Memory B cell (primary cell): ENCODE data around the gene COL1A1.

Experiments
- ATAC-seq: fragments of 150-1000 bp; cut with Tn5 transposase; 2 replicates; pipeline ENCODE4 v1.10.0; 2021; ENCODE audit warnings: low read depth, mild to moderate bottlenecking, moderate library complexity
- DNase-seq, 2 donors: peaks; one replicate each; pipeline ENCODE4 v3.0.0; 2022; ENCODE audit warnings: low spot score in 2 of 2
- H3K27ac Mint-ChIP-seq: one replicate; pipeline ENCODE4 v1.8.0; 2022; ENCODE audit warnings: mild to moderate bottlenecking, moderate library complexity, mixed read lengths
- H3K27me3 Mint-ChIP-seq: one replicate; pipeline ENCODE4 v1.8.0; 2022; ENCODE audit warnings: mixed read lengths
- H3K36me3 Mint-ChIP-seq: one replicate; pipeline ENCODE4 v1.8.0; 2022; ENCODE audit warnings: mild to moderate bottlenecking, mixed read lengths
- H3K4me1 Mint-ChIP-seq: one replicate; pipeline ENCODE4 v1.8.0; 2022; ENCODE audit warnings: mixed read lengths
- H3K4me3 Mint-ChIP-seq: one replicate; pipeline ENCODE4 v1.8.0; 2022; ENCODE audit warnings: mild to moderate bottlenecking, moderate library complexity, mixed read lengths
- H3K9me3 Mint-ChIP-seq: one replicate; pipeline ENCODE4 v1.8.0; 2022; ENCODE audit warnings: mixed read lengths

COL1A1 gene

DNA sequence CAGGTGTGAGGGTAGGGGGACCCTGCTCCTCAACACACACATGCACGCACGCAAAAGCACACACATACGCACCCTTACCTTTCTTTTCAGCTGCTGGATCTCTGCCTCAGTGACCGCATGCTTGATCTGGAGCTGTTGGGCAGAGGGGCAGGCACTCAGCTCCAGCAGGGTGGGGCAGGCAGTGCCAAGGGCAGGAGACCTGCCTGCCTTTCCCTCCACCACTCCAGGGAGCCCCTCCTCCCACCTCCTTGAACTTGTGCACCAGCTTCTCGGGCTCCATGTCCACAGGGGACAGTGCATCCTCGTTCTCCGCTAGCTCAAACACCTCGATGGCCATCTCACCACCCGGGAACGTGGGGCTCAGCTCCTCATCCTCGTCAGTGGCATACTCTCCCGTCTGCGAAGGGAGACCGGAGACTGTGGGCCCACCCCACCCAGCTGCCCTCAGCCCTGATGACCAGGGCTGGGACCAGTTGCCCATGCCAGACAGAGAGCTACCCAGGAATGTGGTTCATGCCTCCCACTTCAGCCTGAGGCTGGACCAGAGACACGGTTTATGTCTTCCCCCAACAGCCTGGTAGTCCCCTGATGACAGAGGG, 62.1 kb downstream of the COL1A1 start:
- H3K27ac Mint-ChIP-seq: peak overlapping the region; percentile 7
- no peak overlapping the region for H3K4me3 Mint-ChIP-seq
- H3K27me3 Mint-ChIP-seq: no peaks in the 10 kb centered on the region
- H3K4me1 Mint-ChIP-seq: peaks cover 58% of the 10 kb centered on the region
- no peak for ATAC-seq
- H3K36me3 Mint-ChIP-seq: peaks cover 52% of the 10 kb centered on the region
- no peaks in the 10 kb centered on the region for H3K9me3 Mint-ChIP-seq
- DNase-seq: no peak

DNA sequence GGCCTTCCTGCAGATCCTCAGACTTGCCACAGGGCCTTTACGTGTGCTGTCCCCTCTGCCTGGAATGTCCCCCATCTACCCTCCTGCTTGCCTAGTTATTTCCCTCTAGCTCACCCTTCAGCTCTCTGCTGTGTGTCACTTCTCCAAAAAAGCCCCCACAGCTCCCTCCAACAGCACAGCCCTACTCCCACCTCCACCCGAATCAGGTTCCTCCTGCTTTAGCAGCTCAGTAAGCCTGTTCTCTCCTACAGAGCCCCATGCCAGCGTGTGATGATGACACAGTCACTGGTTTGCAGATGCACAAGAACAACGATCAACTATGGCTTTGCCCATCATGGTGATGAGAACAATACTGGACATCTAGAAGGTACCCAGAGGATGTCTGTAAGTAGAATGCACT, 64.4 kb downstream of the COL1A1 start:
- Mint-ChIP-seq H3K36me3 (peaks cover 40% of the 10 kb centered on the region), H3K27me3 (no peaks in the 10 kb centered on the region), H3K27ac (peak overlapping the region; percentile 85), H3K9me3 (no peaks in the 10 kb centered on the region), H3K4me1 (peaks cover 41% of the 10 kb centered on the region), H3K4me3 (no peak overlapping the region)
- DNase-seq (no peak), ATAC-seq (no peak)

DNA sequence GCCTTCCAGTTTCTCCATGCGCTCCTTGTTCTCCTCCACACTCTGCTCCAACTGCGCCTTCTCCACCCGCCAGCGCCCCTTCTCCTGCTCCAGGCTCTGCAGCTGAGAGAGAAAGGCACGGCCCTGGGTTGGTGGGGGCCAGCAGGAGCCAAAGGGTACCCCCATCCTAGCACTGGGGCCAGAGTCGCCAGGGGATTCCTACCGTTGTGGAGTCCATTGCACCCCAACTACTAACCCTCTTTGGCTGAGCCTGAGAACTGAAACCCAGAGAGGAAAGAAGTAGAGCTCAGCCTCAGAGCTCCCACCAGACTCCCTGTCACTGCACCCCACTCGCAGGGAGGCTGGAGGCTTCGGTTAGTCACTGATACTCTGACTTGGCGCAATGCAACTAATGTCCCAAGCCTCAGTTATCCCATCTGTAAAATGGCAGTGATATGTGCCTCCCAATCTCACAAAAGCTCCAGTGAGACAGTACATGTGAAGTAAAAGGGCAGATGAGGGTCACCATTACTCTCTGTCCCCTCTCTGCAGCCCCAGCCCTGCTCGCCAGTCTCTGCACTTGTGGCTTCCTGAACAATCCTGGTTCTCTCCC, 65.2 kb downstream of the COL1A1 start:
- Mint-ChIP-seq H3K36me3 (peaks cover 36% of the 10 kb centered on the region), H3K4me1 (peaks cover 35% of the 10 kb centered on the region), H3K27me3 (peaks cover 1% of the 10 kb centered on the region), H3K9me3 (no peaks in the 10 kb centered on the region), H3K27ac (peak overlapping the region; percentile 85), H3K4me3 (no peak overlapping the region)
- no peak for ATAC-seq
- no peak for DNase-seq

DNA sequence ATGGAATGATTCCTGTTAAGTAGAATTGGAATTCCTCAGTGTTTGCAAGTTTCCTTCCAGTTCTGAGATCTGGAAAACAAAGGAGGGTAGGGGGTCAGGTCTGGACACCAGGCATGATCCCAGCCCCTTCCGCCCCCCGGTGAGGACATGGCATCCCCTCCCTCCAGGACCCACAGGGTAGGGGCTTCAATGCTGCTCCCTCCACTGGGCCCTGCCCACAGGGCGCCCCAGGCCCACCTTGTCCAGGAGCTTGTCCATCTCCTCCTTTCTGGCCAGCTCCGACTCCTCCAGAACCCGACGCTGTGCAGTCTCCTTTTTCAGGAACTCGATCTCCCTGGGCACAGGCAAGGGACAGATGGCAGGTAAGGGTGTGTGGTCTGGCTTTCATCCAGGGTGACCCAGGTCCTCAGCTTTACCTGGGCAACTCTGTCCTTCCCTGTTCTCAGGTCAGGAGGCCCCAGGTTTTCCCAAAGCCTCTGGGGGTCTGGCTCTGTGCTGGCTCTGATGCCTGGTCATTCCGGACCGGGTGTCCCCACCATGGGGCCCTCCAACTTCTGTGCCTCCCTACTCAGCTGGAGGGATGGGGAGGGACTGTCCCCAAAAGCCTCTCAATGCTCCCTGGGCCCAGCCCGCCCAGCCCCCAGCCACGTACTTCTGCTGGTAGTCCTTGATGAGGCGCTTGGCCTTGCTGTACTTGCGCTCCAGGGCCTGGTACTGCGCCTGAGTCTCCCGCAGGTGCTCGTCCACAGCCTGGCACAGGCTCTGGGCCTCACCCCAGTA, 65.9 kb downstream of the COL1A1 start:
- no peak overlapping the region for H3K27ac Mint-ChIP-seq
- ATAC-seq: no peak
- no peaks in the 10 kb centered on the region for H3K9me3 Mint-ChIP-seq
- DNase-seq: no peak
- peaks cover 33% of the 10 kb centered on the region for H3K36me3 Mint-ChIP-seq
- H3K27me3 Mint-ChIP-seq: peaks cover 1% of the 10 kb centered on the region
- peaks cover 37% of the 10 kb centered on the region for H3K4me1 Mint-ChIP-seq
- no peak overlapping the region for H3K4me3 Mint-ChIP-seq

DNA sequence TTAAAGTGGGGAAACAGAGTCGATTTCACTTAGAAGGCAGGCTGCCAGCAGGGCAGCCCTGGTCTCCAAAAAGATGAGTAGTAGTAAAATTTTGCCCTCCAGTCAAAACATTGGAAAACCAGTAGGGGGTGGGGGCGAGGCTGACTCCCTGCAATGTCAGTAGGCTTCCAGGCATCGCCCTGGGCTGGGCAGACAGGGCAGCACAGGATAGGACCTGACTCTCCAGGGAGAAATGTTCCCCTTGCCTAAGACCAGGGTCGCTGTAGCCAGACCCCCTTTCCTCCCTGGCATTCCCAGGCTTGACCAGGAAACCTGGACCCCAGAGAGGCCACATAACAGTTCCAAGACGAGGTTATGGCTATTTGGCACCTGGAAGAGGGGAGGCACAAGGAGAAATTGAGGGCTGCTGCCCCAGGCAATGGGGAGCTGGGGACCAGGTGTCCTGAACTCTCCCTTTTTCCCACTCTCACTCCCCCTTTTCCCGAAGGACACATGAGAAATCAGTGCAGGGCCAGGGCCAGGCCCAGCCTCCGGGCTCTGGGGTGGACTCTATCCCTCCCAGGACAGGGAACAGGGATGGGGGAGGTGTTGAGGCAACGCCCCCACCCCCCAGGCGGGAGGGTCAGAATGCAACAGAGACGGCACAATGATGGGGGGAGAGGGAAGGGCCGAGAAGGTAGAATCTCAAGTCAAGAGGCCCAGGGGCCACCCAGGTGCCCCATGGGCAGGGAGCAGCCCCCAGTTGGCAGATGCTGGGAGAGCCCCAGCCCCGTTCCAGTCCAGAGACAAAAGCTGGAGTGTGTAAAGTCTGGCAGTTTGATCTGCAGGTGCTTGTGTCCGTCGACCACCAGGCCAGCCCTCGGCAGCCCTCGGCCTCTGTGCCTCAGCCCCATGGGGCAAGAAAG, 67.0 kb downstream of the COL1A1 start:
- peaks cover 30% of the 10 kb centered on the region for H3K36me3 Mint-ChIP-seq
- no peak overlapping the region for H3K4me3 Mint-ChIP-seq
- H3K27ac Mint-ChIP-seq: no peak overlapping the region
- DNase-seq (no peak), ATAC-seq (no peak)
- H3K27me3 Mint-ChIP-seq: peaks cover 3% of the 10 kb centered on the region
- H3K4me1 Mint-ChIP-seq: peaks cover 33% of the 10 kb centered on the region
- H3K9me3 Mint-ChIP-seq: no peaks in the 10 kb centered on the region

DNA sequence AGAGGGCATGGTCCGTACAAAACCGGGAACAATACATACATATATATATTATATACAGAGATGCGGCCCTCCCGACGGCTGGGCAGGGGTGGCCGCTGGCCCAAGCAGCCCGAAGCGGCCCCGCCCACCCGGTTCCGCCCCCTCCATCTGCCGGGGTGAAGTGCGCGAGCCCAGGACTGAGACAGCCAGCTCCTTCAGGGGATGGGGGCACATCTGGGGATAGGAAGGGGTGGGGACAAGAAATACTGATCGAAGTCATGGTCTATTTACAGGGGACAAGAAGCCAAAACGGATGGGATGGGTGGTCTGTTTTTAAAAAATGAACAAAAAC, 67.7 kb downstream of the COL1A1 start:
- H3K9me3 Mint-ChIP-seq: no peaks in the 10 kb centered on the region
- no peak for DNase-seq
- peaks cover 34% of the 10 kb centered on the region for H3K4me1 Mint-ChIP-seq
- peaks cover 30% of the 10 kb centered on the region for H3K36me3 Mint-ChIP-seq
- H3K27ac Mint-ChIP-seq: no peak overlapping the region
- H3K27me3 Mint-ChIP-seq: peaks cover 4% of the 10 kb centered on the region
- no peak for ATAC-seq
- no peak overlapping the region for H3K4me3 Mint-ChIP-seq
